Inflammatory macrophage (primary cell): ENCODE measurements around the gene SAMD4B.
"Not testable (repeated sequence)": the region's sequence is repeated elsewhere in the genome, so short reads cannot be mapped to it uniquely, and the experiment has no call there.

ENCODE experiments used
- DNase-seq, 2 donors: peaks; one replicate each; pipeline ENCODE4 v3.0.0-alpha.2; 2020 to 2022

The SAMD4B gene

GRCh38 chr19:39314016-39314728, 28.0 kb upstream of the SAMD4B start:
- DNase-seq, result no peak

- no peak for DNase-seq
These were observed 26.3 kb upstream of the SAMD4B start for GRCh38 chr19:39315933-39316332.

GRCh38 chr19:39316627-39317321, 25.4 kb upstream of the SAMD4B start:
- no peak for DNase-seq

- DNase-seq, result no peak
These were observed 24.7 kb upstream of the SAMD4B start for GRCh38 chr19:39317476-39317875.

GRCh38 chr19:39318071-39318470, 24.1 kb upstream of the SAMD4B start:
- DNase-seq, result no peak

- DNase-seq, result no peak
These were observed 23.5 kb upstream of the SAMD4B start for GRCh38 chr19:39318690-39319089.

GRCh38 chr19:39319098-39319891, 22.9 kb upstream of the SAMD4B start:
- DNase-seq, result no peak

GRCh38 chr19:39319892-39320248, 22.4 kb upstream of the SAMD4B start:
- DNase-seq, result no peak

GRCh38 chr19:39321117-39321831, 20.9 kb upstream of the SAMD4B start:
- no peak for DNase-seq

GRCh38 chr19:39321832-39322176, 20.4 kb upstream of the SAMD4B start:
- no peak for DNase-seq

- no peak for DNase-seq
These were observed 17.9 kb upstream of the SAMD4B start for GRCh38 chr19:39324242-39324842.

GRCh38 chr19:39325778-39326665, 16.2 kb upstream of the SAMD4B start:
- no peak for DNase-seq

GRCh38 chr19:39327363-39328045, 14.7 kb upstream of the SAMD4B start:
- no peak for DNase-seq

- peak; percentile 65 to 69 for DNase-seq
These were observed 14.0 kb upstream of the SAMD4B start for GRCh38 chr19:39328046-39328705.

- DNase-seq, result no peak
These were observed 12.3 kb upstream of the SAMD4B start for GRCh38 chr19:39329948-39330347.

- DNase-seq, result no peak
These were observed 9.9 kb upstream of the SAMD4B start for GRCh38 chr19:39332293-39332692.

GRCh38 chr19:39332738-39333137, 9.5 kb upstream of the SAMD4B start:
- not testable (repeated sequence) for DNase-seq

GRCh38 chr19:39333507-39333906, 8.7 kb upstream of the SAMD4B start:
- DNase-seq, result no peak

- DNase-seq, result no peak
These were observed 7.7 kb upstream of the SAMD4B start for GRCh38 chr19:39334444-39334976.

- peak in 1 of 2 donors; percentile 46 for DNase-seq
These were observed 7.1 kb upstream of the SAMD4B start for GRCh38 chr19:39335168-39335548.
